Measurements from ENCODE around the gene LTA4H.
A peak's percentile ranks its signal among the peaks of the same experiment; 100 is the strongest.
"Not testable (repeated sequence)": the region's sequence is repeated elsewhere in the genome, so short reads cannot be mapped to it uniquely, and the experiment has no call there.

Gene LTA4H

DNA sequence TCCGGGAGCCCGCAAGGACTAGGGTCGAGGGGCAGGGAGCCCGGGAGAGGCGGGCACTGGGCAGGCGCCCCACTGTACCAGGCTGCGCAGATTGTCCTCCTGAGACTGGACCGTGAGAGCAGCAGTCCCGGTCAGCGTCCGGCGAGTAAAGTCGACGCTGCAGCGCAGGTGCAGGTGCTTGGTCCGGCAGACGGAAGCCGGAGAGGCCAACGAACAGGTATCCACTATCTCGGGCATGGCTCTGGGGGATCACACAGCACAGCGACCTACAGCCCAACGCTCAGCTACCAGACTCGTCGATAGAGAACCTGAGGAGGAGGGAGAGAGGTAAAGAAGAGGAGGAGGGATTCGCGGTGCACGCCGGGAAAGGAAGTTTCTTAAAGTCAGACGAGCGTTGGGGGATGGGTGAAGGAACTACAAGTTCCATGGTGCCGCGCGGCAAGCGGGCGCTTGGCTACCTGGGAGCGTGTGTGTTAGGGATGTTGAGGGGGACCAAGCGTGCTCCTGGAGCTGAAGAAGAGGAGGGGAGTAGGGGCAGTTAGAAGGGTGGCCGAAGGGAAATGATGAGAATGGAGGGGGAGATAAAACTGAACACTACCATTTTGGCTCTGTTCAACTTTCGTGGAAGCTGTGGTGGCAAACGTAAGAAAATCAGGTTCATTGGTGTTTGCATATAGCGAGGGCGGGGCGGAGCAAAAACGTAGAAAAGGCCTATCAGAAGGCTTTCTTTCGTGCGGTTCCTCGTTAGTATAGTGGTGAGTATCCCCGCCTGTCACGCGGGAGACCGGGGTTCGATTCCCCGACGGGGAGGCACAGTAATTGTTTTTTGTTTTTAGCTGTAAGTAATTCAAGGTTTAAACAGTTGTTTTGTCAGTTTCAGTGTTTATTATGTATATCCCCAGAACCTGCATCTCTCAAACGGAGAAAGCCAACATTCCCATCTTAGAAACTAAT is at the start of gene LTA4H:
TSS of gene LTA4H (minus strand) at position 305 of the 954 bp plus-strand sequence. CDS start at position 237, 68 bp downstream.
- DNase-seq (ENCODE audit: low spot score), result peak; percentile 100

- no peak for DNase-seq (ENCODE audit: low spot score)
Observed at GRCh38 chr12:96084624-96085023, 49.2 kb upstream of the LTA4H start.

DNA sequence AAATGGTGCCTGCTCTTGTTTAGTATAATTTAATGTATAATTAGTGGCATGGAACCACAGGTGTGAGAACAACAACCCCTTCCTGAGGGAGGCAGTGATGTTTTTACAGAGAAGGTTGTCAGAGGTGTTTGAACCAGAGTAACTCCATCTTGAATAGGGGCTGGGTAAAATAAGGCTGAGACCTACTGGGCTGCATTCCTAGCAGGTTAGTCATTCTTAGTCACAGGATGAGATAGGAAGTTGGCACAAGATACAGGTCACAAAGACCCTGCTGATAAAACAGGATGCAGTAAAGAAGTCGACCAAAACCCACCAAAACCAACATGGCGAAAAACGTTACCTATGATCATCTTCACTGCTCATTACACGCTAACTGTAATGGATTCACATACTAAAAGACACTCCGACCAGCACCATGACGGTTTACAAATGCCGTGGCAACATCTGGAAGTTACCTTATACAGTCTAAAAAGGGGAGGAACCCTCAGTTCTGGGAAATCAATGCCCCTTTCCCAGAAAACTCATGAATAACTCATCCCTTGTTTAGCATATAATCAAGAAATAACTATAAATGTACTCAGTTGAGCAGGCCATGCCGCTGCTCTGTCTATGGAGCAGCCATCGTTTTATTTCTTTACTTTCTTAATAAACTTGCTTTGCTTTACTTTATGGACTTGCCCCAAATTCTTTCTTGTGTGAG is 47.8 kb upstream of the LTA4H start:
- no peak for DNase-seq (ENCODE audit: low spot score)

DNA sequence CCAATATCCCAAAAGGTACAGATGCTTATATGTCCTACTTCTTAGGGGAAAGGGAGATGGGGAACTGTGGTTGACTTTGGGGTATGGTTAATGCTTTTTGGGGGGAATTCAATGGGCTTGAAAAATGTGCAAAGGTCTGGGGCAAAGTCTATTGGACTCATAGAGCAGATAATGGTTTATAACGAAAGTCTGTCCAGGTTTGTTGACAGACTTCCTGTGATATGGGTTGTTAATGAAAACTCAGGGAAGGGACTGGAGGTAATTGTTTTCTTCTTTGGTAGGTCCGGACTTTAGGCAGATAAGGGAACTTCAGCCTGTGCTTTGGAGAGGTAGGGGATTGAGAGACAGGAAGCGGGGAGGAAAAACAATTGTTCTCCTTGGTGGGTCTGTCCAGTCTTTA is 46.2 kb upstream of the LTA4H start:
- DNase-seq (ENCODE audit: low spot score), result no peak

DNA sequence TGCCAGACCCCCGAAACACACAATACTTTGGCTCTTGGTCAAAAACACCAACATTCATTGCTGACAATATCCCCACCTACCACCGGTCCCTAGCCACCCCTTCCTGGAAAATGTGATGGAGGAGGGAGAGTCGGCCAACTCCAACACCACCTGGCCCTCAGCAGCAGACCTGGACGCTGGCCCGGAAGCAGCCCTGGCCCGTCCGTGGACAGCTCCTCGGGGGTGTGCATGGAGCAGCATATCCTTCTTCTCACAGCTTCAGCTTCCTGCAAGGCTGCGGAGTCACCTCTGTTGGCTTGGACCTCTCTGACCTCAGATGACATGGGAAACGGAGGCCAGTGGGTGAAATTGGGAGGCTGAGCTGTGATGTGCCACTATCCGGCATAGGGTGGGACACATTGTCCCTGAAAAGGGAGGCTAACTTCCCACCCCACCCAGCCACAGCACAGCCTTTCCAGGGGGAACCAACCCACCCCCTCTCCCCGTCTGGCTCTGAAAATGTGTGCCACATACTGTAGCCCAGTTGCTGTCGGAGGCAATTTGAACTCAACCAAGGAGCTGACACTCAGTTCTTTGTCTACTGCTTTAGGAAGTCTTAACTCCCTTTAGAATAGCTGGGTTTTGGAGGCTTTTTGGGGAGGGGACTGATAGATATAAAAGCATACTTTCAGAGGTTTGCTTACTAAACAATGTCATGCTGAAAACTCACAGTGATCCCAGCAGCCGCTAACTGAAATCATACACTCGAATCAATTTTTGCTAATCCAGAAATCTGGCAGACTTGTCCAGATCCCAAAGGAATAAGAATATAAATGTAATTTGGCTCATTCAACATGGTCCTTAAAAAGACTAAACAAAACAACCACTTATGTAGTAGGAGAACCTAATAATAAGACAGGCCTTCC is 43.1 kb upstream of the LTA4H start:
- no peak for DNase-seq (ENCODE audit: low spot score)

DNA sequence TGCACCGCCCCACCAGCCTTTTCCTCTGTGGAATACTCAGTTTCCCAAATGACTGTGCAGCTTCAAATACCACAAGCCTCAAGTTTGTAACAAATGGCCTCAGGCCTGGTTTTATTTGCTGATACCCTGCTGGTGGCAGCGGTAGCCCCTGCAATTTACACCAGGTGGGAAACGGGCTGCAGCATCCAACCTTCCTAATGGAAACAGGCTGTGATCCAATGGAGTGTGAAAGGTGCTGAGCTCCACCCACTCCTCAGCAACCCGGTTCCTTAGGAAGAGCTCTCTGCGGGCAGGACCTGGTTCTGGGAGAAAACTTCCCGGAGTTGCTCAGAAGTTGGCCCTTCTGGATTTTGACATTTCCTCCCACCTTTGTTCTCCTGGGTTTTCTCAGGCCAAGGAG is 41.7 kb upstream of the LTA4H start:
- no peak for DNase-seq (ENCODE audit: low spot score)

GRCh38 chr12:96075560-96075959 is 40.2 kb upstream of the LTA4H start:
- no peak for DNase-seq (ENCODE audit: low spot score)

DNA sequence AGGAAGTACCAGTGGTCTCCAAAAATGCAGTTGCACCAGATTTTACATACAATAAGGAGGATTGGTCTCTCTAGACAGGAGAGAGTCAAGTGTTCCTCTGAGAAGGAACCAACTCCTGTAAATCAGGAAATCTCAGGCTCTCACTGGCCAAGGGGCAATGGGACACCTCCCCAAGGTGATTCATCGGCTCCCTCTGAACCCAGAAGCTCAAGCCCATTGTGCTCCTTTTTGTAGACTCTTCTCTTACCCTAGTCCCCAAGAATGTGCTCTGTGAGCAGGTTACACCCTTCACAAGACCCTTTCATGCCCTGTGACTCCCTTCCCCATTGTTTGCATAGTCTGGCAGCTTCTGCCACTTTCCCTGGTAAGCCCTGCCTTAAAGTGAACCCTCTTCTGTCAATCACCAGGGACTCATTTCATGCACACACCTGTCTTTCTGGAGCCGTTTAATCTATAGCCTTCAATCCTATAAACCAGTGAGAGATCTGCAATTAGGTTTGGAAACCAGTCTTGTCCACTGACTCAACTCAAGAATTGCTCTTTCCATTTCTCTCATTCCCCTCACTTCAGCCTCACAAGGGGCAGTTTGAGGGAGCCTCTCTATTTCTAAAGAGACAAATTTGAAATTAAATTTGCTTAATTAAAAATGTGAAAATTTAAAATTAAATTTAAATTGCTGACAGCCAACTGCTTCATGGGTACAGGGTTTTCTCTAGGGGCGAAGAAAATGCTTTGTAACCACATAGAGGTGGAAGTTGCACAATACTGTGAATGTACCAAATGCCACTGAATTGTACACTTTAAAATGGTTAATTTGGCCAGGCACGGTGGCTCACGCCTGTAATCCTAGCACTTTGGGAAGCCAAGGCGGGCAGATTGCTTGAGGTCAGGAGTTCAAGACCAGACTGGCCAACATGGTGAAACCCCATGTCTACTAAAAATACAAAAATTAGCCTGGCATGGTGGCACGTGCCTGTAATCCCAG is 38.3 kb upstream of the LTA4H start:
- DNase-seq (ENCODE audit: low spot score), result peak; percentile 32

GRCh38 chr12:96070670-96071279 is 35.4 kb upstream of the LTA4H start:
- no peak for DNase-seq (ENCODE audit: low spot score)

- DNase-seq (ENCODE audit: low spot score), result no peak
Observed at GRCh38 chr12:96069511-96070231, 34.3 kb upstream of the LTA4H start.

DNA sequence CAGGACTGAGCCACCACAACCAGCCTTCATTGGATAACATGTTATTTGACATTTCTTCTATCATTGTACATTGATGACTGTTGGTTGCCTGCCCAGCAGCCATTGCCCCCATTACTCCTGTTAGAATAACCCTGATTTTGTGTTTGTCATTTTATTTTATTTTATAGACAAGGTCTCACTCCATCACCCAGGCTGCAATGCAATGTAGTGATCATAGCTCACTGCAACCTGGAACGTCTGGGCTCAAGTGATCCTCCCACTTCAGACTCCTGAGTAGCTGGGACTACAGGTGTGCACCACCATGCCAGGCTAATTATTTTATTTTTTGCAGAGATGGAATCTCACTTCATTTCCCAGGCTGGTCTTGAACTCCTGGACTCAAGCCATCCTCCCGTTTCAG is 33.2 kb upstream of the LTA4H start:
- no peak for DNase-seq (ENCODE audit: low spot score)

GRCh38 chr12:96068111-96068510 is 32.7 kb upstream of the LTA4H start:
- no peak for DNase-seq (ENCODE audit: low spot score)

DNA sequence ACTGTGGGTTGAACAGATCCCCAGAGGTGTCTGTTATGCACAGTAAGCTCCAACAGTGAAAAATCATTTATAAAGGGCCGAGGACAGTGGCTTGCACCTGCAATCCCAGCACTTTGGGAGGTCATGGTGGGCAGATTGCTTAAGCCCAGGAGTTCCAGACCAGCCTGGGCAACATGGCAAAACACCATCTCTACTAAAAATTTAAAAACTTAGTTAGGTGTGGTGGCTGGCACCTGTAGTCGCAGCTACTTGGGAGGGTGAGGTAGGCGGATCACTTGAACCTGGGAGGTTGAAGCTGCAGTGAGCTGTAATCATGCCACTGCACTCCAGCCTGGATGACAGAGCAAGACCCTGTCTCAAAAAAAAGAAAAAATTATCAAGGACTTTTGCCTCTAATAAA is 30.4 kb upstream of the LTA4H start:
- not testable (repeated sequence) for DNase-seq (ENCODE audit: low spot score)

- DNase-seq (ENCODE audit: low spot score), result no peak
Observed at GRCh38 chr12:96064966-96065365, 29.6 kb upstream of the LTA4H start.

DNA sequence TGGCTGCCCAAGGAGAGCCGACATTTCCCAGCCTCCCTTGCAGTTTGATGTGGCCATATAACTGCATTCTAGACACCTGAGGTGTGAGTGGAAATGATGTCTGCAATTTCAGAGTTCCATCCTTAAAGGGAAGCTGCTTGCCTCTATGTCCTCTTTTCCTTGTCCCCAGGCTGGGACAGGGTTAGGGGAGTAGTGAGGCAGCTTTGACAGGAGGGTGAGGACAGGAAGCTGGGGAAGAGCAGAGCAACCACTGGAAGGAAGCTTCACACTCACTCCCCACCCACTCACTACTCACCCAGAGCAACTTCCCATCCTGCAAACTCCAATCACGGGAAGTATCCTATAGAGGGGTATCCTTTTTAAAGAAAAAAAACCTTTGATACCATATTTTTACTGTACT is 28.9 kb upstream of the LTA4H start:
- no peak for DNase-seq (ENCODE audit: low spot score)

- no peak for DNase-seq (ENCODE audit: low spot score)
Observed at GRCh38 chr12:96063046-96063445, 27.7 kb upstream of the LTA4H start.

DNA sequence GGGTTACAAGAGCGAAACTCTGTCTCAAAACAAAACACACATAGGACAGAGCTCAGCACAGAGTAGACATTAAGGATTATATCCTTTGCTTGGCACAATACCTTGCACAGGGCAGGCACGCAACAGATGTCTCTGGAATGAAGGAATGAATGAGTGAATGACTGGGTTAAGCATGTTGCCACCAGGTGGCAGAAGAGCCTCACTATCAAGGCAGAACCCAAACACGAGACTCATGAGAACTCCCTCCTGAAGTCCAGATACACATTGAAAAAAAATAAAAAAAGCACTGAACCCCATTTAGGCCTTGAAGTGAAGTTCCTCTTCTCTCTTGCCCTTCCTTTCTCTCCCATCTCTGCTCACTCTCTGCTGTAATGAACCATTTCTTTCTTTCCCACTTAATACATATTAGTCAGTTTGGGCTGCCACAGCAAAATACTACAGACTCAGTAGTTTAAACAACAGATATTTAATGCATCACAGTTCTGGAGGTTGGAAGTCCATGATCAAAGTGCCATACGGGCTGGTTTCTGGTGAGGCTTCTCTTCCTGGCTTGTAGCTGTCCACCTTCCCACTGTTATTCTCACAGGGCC is 26.6 kb upstream of the LTA4H start:
- peak; percentile 81 for DNase-seq (ENCODE audit: low spot score)

GRCh38 chr12:96061323-96061722 is 25.9 kb upstream of the LTA4H start:
- DNase-seq (ENCODE audit: low spot score), result no peak

DNA sequence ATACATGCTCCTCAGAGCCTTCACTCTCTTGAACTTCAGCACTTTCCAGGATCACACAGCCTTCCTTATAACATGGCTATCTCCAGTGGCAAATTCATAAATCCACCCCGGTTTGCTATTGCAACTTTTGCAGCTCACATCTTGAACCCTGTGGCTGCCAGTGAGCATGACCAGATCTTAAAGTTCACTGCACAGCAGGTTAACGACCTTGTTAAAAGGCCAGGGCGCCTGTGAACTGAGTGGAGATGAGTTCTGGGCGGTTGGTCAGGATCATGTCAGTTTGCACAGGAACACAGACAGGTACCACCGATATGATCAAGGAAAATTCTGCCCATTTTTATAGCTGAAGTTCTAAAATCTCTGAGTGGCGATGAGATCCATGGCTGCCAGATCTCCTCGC is 24.7 kb upstream of the LTA4H start:
- no peak for DNase-seq (ENCODE audit: low spot score)
